ENCODE results near the gene RDX. TPM values are rescaled to one million over a fixed set of nuclear protein-coding genes. Genes with fewer than 3 reads are reported as not detected.

The RDX gene
- total and polyA plus RNA-seq, 9 of the 15 experiments (the other 6 are each of a cell fraction or from before 2014, with no cell fraction given): 35.6 to 62.1 (median 54.3) TPM

- 0 out of 4 replicates have a peak, but pooled peaks of 1 of the 2 experiments have one; percentile 38 for TF ChIP-seq KDM1A (IDR thresholded peaks at IDR 0.05)
- no peak for TF ChIP-seq ETV5 (CRISPR knock-in tag; IDR thresholded peaks at IDR 0.05; ENCODE audit: low read depth)
- 0 out of 2 replicates have a peak, but pooled peaks have one; percentile 54 for TF ChIP-seq CTBP1 (IDR thresholded peaks at IDR 0.05; ENCODE audit: borderline replicate concordance)
- 0 out of 2 replicates have a peak, but pooled peaks have one; percentile 25 for TF ChIP-seq SMARCC2 (IDR thresholded peaks at IDR 0.05; ENCODE audit: low read depth)
- TF ChIP-seq FOXJ3 (CRISPR knock-in tag; IDR thresholded peaks at IDR 0.05): no peak
- TF ChIP-seq, protein P1, sequence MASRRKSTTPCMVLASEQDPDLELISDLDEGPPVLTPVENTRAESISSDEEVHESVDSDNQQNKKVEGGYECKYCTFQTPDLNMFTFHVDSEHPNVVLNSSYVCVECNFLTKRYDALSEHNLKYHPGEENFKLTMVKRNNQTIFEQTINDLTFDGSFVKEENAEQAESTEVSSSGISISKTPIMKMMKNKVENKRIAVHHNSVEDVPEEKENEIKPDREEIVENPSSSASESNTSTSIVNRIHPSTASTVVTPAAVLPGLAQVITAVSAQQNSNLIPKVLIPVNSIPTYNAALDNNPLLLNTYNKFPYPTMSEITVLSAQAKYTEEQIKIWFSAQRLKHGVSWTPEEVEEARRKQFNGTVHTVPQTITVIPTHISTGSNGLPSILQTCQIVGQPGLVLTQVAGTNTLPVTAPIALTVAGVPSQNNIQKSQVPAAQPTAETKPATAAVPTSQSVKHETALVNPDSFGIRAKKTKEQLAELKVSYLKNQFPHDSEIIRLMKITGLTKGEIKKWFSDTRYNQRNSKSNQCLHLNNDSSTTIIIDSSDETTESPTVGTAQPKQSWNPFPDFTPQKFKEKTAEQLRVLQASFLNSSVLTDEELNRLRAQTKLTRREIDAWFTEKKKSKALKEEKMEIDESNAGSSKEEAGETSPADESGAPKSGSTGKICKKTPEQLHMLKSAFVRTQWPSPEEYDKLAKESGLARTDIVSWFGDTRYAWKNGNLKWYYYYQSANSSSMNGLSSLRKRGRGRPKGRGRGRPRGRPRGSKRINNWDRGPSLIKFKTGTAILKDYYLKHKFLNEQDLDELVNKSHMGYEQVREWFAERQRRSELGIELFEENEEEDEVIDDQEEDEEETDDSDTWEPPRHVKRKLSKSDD (conservative IDR thresholded peaks at IDR 0.05; ENCODE audit: low read length): no peak
- peak; percentile 74; the same call in 1 of the 2 replicates for TF ChIP-seq JUN (IDR thresholded peaks at IDR 0.05; ENCODE audit: borderline replicate concordance, low read depth, low read length)
- TF ChIP-seq JUN (CRISPR knock-in tag; IDR thresholded peaks at IDR 0.05; ENCODE audit: borderline replicate concordance): no peak
- TF ChIP-seq CREM (IDR thresholded peaks at IDR 0.05; ENCODE audit: low read depth): peak; percentile 48
- peak; percentile 47 for TF ChIP-seq CCNT2 (IDR thresholded peaks at IDR 0.05; ENCODE audit: borderline replicate concordance, extremely low read depth, insufficient read length, low read depth, low read length)
- TF ChIP-seq NCOR1 (IDR thresholded peaks at IDR 0.05): 0 out of 2 replicates have a peak, but pooled peaks have one; percentile 37
- no peak for TF ChIP-seq SLC30A9 (CRISPR knock-in tag; IDR thresholded peaks at IDR 0.05)
- TF ChIP-seq, protein P2, sequence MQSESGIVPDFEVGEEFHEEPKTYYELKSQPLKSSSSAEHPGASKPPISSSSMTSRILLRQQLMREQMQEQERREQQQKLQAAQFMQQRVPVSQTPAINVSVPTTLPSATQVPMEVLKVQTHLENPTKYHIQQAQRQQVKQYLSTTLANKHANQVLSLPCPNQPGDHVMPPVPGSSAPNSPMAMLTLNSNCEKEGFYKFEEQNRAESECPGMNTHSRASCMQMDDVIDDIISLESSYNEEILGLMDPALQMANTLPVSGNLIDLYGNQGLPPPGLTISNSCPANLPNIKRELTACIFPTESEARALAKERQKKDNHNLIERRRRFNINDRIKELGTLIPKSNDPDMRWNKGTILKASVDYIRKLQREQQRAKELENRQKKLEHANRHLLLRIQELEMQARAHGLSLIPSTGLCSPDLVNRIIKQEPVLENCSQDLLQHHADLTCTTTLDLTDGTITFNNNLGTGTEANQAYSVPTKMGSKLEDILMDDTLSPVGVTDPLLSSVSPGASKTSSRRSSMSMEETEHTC (IDR thresholded peaks at IDR 0.05): peak; percentile 70; the same call in 1 of the 2 replicates
- peak; percentile 65 for TF ChIP-seq ZNF644 (tag; IDR thresholded peaks at IDR 0.05; ENCODE audit: low read depth)
- TF ChIP-seq, protein P3, sequence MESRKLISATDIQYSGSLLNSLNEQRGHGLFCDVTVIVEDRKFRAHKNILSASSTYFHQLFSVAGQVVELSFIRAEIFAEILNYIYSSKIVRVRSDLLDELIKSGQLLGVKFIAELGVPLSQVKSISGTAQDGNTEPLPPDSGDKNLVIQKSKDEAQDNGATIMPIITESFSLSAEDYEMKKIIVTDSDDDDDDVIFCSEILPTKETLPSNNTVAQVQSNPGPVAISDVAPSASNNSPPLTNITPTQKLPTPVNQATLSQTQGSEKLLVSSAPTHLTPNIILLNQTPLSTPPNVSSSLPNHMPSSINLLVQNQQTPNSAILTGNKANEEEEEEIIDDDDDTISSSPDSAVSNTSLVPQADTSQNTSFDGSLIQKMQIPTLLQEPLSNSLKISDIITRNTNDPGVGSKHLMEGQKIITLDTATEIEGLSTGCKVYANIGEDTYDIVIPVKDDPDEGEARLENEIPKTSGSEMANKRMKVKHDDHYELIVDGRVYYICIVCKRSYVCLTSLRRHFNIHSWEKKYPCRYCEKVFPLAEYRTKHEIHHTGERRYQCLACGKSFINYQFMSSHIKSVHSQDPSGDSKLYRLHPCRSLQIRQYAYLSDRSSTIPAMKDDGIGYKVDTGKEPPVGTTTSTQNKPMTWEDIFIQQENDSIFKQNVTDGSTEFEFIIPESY (CRISPR knock-in tag; IDR thresholded peaks at IDR 0.05): no peak
- no peak for TF ChIP-seq CREB1 (IDR thresholded peaks at IDR 0.05)
- TF ChIP-seq CREB1 (CRISPR knock-in tag; IDR thresholded peaks at IDR 0.05): no peak
Measured at GRCh38 chr11:110337570-110338193, 41.3 kb upstream of the RDX start (continued).

Data from K562 (cell line).